ENCODE measurements around the gene IQCM.

DNA sequence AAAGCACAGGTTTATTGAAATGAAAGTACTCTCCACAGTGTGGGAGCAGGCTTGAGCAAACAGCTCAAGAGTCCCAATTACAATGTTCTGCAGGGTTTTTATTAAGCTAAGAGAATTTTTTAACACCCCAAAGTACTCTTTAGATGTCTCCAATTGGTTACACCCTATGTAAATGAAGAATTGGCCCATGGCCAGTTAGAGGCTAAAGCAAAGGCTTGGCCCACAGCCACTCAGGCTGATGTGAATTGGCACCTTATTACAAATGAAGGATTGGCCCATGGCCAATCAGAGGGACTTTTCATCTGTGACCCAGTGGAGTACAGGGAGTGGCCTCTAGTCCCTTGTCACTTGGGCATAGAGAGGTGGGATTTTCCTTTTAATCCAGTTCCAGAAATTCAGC is 30.1 kb upstream of the IQCM start:
- TF ChIP-seq, protein P1, sequence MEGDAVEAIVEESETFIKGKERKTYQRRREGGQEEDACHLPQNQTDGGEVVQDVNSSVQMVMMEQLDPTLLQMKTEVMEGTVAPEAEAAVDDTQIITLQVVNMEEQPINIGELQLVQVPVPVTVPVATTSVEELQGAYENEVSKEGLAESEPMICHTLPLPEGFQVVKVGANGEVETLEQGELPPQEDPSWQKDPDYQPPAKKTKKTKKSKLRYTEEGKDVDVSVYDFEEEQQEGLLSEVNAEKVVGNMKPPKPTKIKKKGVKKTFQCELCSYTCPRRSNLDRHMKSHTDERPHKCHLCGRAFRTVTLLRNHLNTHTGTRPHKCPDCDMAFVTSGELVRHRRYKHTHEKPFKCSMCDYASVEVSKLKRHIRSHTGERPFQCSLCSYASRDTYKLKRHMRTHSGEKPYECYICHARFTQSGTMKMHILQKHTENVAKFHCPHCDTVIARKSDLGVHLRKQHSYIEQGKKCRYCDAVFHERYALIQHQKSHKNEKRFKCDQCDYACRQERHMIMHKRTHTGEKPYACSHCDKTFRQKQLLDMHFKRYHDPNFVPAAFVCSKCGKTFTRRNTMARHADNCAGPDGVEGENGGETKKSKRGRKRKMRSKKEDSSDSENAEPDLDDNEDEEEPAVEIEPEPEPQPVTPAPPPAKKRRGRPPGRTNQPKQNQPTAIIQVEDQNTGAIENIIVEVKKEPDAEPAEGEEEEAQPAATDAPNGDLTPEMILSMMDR (conservative IDR thresholded peaks at IDR 0.05 in 1 of 2, IDR thresholded peaks at IDR 0.05 in 1 of 2; ENCODE audit: low read depth in 1 of 2, low read length in 2 of 2), result no peak
- TF ChIP-seq EZH2 (IDR thresholded peaks at IDR 0.05; ENCODE audit: low read length, missing control alignments), result no peak
